Coronary artery (tissue), 2 donors: ENCODE results near the gene UGT2A2.

ENCODE experiments used
- DNase-seq: peaks from one replicate; pipeline ENCODE4 v3.0.0-alpha.2; 2017; ENCODE audit warnings: low spot score
- H3K27ac ChIP-seq, 2 donors: fragments of 200-600 bp; sonication (generic); one replicate each; pipeline ENCODE4 v1.5.1; 2016 to 2019
- H3K4me3 ChIP-seq: fragments of 200-600 bp; sonication (generic); 2 replicates; pipeline ENCODE4 v1.5.1; 2016; ENCODE audit warnings: mild to moderate bottlenecking, moderate library complexity
- TF ChIP-seq, protein P1 (sequence below): fragments of 200-600 bp; sonication (generic); IDR thresholded peaks from one replicate; pipeline ENCODE4 v1.5.1; 2019; ENCODE audit warnings: antibody characterized with exemption

The UGT2A2 gene

DNA sequence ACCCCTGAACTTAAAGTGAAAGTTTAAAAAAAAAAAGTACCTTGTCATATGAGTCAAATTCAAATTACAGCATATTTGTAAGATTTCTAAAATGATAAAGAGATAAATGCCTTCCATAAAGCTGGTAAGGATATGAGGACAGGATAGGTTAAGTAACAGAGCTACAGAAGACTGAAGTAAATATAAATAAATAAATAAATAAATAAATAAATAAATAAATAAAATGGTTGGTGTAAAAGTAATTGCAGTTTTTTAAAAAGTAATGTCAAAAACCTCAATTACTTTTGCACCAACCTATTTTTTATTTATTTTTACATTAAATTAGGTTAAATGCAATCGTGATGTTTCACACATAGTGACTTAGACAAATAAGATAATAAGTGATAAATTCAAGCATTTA is 62.2 kb downstream of the UGT2A2 start:
- Histone ChIP-seq H3K4me3 (no peak overlapping the region), H3K27ac (no peak overlapping the region)
- DNase-seq, result no peak
- TF ChIP-seq, protein P1, sequence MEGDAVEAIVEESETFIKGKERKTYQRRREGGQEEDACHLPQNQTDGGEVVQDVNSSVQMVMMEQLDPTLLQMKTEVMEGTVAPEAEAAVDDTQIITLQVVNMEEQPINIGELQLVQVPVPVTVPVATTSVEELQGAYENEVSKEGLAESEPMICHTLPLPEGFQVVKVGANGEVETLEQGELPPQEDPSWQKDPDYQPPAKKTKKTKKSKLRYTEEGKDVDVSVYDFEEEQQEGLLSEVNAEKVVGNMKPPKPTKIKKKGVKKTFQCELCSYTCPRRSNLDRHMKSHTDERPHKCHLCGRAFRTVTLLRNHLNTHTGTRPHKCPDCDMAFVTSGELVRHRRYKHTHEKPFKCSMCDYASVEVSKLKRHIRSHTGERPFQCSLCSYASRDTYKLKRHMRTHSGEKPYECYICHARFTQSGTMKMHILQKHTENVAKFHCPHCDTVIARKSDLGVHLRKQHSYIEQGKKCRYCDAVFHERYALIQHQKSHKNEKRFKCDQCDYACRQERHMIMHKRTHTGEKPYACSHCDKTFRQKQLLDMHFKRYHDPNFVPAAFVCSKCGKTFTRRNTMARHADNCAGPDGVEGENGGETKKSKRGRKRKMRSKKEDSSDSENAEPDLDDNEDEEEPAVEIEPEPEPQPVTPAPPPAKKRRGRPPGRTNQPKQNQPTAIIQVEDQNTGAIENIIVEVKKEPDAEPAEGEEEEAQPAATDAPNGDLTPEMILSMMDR, result no peak

DNA sequence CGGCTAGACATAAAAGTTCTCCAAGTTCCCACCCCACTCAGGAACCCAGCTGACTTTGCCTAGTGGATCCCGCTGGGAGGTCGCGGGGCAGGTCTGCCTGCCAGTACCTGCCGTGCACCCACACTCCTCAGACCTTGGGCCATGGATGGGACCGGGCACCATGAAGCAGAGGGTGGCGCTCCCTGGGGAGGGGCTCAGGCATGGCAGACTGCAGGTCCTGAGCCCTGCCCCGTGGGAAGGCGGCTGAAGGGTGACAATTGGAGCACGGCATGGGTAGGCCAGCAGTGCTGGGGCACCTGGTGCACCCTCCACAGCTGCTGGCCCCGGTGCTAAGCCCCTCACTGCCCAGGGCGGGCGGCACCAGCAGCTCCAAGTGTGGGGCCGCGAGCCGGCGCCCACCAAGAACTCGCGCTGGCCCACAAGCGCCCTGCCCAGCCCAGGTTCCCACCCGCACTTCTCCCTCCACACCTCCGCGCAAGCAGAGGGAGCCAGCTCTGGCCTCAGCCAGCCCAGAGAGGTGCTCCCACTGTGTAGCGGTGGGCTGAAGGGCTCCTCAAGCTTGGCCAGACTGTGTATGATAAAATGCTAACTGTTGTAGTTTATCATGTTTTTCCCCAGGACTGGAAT is 63.1 kb downstream of the UGT2A2 start:
- DNase-seq, result no peak
- TF ChIP-seq, protein P1, result no peak
- no peak overlapping the region for H3K4me3 ChIP-seq
- H3K27ac ChIP-seq, result no peak overlapping the region

DNA sequence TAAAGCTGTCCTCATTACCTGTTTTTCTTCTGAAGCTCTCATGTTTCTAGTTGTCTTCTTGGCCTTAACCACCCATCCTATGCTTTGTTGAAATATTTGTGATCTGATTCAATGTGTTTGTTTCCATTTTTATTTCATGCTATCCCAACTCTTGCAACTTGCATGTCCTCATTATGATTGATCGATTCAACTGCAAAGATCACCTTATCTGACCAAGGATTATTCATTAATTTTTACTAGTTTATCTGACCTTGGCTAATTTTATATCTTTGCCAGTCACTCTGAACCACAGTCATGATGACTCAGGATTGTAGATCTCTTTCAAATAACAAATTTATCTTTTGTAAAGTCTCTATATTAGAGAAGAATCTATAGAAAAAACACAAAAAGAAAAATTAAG is 70.7 kb downstream of the UGT2A2 start:
- H3K4me3 ChIP-seq, result no peak overlapping the region
- DNase-seq, result no peak
- no peak overlapping the region for H3K27ac ChIP-seq
- TF ChIP-seq, protein P1, result no peak

- no peak for DNase-seq
- TF ChIP-seq, protein P1, result no peak
- no peak overlapping the region for H3K27ac ChIP-seq
- no peak overlapping the region for H3K4me3 ChIP-seq
Measured at GRCh38 chr4:69563424-69563823, 76.0 kb downstream of the UGT2A2 start.

DNA sequence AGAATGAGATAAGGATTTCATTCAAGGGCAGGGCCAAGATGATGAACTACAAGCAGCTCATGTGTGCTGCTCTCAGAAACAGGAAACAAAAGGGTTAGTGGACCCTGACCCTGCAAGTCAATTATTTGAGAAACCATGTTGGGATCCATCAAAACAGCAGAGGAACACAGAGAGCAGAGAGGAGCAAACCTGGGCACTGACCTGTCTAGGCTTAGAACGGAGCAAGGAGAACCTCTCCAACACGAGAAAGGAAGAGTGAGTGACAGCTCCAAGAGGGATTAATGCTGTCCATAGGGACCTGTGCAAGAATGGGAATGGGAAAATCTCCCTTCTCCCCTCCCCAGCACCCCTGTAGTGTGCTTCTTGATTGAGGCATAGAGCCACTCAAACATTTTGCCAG is 89.8 kb downstream of the UGT2A2 start:
- no peak for DNase-seq
- Histone ChIP-seq H3K4me3 (no peak overlapping the region), H3K27ac (no peak overlapping the region)
- TF ChIP-seq, protein P1, result no peak

GRCh38 chr4:69546134-69546765 is 93.2 kb downstream of the UGT2A2 start:
- TF ChIP-seq, protein P1, result no peak
- Histone ChIP-seq H3K4me3 (no peak overlapping the region), H3K27ac (no peak overlapping the region)
- DNase-seq, result no peak
